H1 (cell line): ENCODE measurements around the gene YTHDF2.

Experiments used
- EZH2 ChIP-seq: fragments of 200-600 bp; sonication (generic); IDR thresholded peaks from 2 replicates; pipeline ENCODE4 v1.7.1; 2012; ENCODE audit warnings: low read depth, mild to moderate bottlenecking, moderate library complexity, low read length, inconsistent platforms; ENCODE audit not compliant: severe bottlenecking
- KDM5A ChIP-seq: fragments of 200-600 bp; IDR thresholded peaks from 2 replicates; pipeline ENCODE4 v1.7.1; 2012; ENCODE audit warnings: mild to moderate bottlenecking, low read length, inconsistent platforms, mixed read lengths
- POLR2A ChIP-seq, 2 experiments: IDR thresholded peaks; 1 replicate in 1 of 2; 2 replicates in 1 of 2; pipeline ENCODE4 v1.6.1; 2011; ENCODE audit warnings: low read depth in 2 of 2, low read length in 2 of 2, mild to moderate bottlenecking in 2 of 2; ENCODE audit errors: control extremely low read depth in 1 of 2
- RFX5 ChIP-seq: IDR thresholded peaks from 2 replicates; pipeline ENCODE4 v1.6.1; 2011; ENCODE audit warnings: low read depth, low read length, improper control_type of control experiment, borderline replicate concordance

DNA sequence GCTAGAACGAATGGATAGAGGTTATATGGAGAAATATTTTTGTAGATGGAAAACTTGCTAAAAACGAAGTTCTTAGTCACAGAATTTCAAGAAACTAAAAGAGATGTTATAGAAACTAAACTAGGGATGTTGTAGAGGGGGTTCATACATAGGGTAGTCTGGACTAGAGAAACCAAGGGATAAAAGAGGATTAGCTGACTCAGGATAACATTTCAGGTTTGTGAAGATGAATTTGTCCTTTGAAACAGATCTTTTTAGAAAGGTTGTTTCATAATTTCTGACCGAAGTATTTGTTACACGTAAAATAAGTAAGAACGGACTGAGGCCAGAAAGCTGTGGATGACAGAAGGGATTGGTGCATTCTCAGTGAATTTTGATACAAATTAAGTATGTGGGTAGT, 13.6 kb downstream of the YTHDF2 start:
- no peak for TF ChIP-seq RFX5
- no peak for TF ChIP-seq KDM5A
- TF ChIP-seq EZH2: no peak
- TF ChIP-seq POLR2A (IDR thresholded peaks at IDR 0.05; ENCODE audit: control extremely low read depth in 1 of 2, low read depth in 2 of 2, low read length in 2 of 2): no peak
